GM06990 (cell line): ENCODE measurements around the gene CLSTN2.

Source experiments
- DNase-seq: peaks from one replicate; pipeline ENCODE4 v3.0.0-alpha.2; 2011; ENCODE audit not compliant: insufficient read length; ENCODE audit errors: extremely low read depth
- H3K27me3 ChIP-seq: replicated peaks from 2 replicates; pipeline ENCODE4 v1.6.0; 2011; ENCODE audit warnings: low read length; ENCODE audit not compliant: control insufficient read depth, insufficient read depth
- H3K36me3 ChIP-seq: 2 replicates; pipeline ENCODE4 v1.5.1; 2011; ENCODE audit warnings: low read length; ENCODE audit not compliant: control insufficient read depth, insufficient read depth
- H3K4me3 ChIP-seq: replicated peaks from 2 replicates; pipeline ENCODE4 v1.5.1; 2011; ENCODE audit warnings: low read depth, mild to moderate bottlenecking, control low read depth, low read length
- CTCF ChIP-seq: IDR thresholded peaks from 2 replicates; pipeline ENCODE4 v1.5.1; 2011; ENCODE audit warnings: low read length, control low read depth, mild to moderate bottlenecking, inconsistent platforms; ENCODE audit not compliant: insufficient read depth, poor library complexity, severe bottlenecking

CLSTN2 gene

GRCh38 chr3:139894643-139894989, 40.4 kb upstream of the CLSTN2 start:
- DNase-seq: no peak
- Histone ChIP-seq H3K27me3 (no peaks in the 10 kb centered on the region), H3K4me3 (no peak overlapping the region), H3K36me3 (no peaks in the 10 kb centered on the region)
- TF ChIP-seq CTCF: no peak

GRCh38 chr3:139897759-139898158, 37.2 kb upstream of the CLSTN2 start:
- TF ChIP-seq CTCF: no peak

GRCh38 chr3:139906418-139906817, 28.6 kb upstream of the CLSTN2 start:
- H3K4me3 ChIP-seq: no peak overlapping the region
- no peaks in the 10 kb centered on the region for H3K27me3 ChIP-seq
- H3K36me3 ChIP-seq: no peaks in the 10 kb centered on the region
- no peak for TF ChIP-seq CTCF
- no peak for DNase-seq

More at GRCh38 chr3:139897759-139898158, 37.2 kb upstream of the CLSTN2 start:
- no peaks in the 10 kb centered on the region for H3K27me3 ChIP-seq
- no peak for DNase-seq
- H3K36me3 ChIP-seq: no peaks in the 10 kb centered on the region
- H3K4me3 ChIP-seq: no peak overlapping the region

GRCh38 chr3:139909811-139910210, 25.2 kb upstream of the CLSTN2 start:
- DNase-seq: no peak
- H3K27me3 ChIP-seq: no peaks in the 10 kb centered on the region
- H3K4me3 ChIP-seq: no peak overlapping the region
- TF ChIP-seq CTCF: no peak
- H3K36me3 ChIP-seq: no peaks in the 10 kb centered on the region

- TF ChIP-seq CTCF: no peak
- no peaks in the 10 kb centered on the region for H3K36me3 ChIP-seq
- H3K27me3 ChIP-seq: no peaks in the 10 kb centered on the region
- no peak for DNase-seq
- no peak overlapping the region for H3K4me3 ChIP-seq
These were observed 18.7 kb upstream of the CLSTN2 start for GRCh38 chr3:139916271-139916670.

GRCh38 chr3:139917226-139917785, 17.7 kb upstream of the CLSTN2 start:
- TF ChIP-seq CTCF: no peak
- no peak for DNase-seq
- Histone ChIP-seq H3K27me3 (no peaks in the 10 kb centered on the region), H3K36me3 (no peaks in the 10 kb centered on the region), H3K4me3 (no peak overlapping the region)
